ENCODE data around the gene CSN1S1.

CSN1S1 gene, protein sequence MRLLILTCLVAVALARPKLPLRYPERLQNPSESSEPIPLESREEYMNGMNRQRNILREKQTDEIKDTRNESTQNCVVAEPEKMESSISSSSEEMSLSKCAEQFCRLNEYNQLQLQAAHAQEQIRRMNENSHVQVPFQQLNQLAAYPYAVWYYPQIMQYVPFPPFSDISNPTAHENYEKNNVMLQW

DNA sequence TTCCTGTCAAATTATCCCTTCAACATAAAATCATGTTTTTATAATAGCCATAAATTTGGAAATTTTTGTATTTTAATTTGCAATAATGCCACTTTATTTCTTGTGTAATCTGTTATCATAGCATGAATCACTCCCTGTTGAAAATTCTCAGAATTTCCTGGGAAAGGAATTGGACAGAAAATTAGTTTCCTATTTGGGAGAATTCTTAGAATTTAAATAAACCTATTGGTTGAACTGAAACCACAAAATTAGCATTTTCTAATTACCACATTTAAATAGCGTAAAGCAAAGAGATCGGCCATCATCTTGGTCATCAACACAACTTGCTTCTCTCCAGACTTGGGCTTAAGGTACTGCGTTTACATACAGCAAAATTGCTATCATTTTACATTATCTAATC is at the start of gene CSN1S1:
Gene CSN1S1 (plus strand): TSS at position 301 of the 400 bp plus-strand sequence. CDS start 1,488 bp downstream, outside the sequence.
- DNase-seq (ENCODE audit: insufficient read length, low spot score) (no peak), FAIRE-seq (no peak)
- TF ChIP-seq, protein P1, sequence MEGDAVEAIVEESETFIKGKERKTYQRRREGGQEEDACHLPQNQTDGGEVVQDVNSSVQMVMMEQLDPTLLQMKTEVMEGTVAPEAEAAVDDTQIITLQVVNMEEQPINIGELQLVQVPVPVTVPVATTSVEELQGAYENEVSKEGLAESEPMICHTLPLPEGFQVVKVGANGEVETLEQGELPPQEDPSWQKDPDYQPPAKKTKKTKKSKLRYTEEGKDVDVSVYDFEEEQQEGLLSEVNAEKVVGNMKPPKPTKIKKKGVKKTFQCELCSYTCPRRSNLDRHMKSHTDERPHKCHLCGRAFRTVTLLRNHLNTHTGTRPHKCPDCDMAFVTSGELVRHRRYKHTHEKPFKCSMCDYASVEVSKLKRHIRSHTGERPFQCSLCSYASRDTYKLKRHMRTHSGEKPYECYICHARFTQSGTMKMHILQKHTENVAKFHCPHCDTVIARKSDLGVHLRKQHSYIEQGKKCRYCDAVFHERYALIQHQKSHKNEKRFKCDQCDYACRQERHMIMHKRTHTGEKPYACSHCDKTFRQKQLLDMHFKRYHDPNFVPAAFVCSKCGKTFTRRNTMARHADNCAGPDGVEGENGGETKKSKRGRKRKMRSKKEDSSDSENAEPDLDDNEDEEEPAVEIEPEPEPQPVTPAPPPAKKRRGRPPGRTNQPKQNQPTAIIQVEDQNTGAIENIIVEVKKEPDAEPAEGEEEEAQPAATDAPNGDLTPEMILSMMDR (IDR thresholded peaks at IDR 0.05; ENCODE audit: insufficient read depth, missing control alignments) = no peak

- FAIRE-seq (no peak), DNase-seq (ENCODE audit: insufficient read length, low spot score) (no peak)
- TF ChIP-seq, protein P1 (IDR thresholded peaks at IDR 0.05; ENCODE audit: insufficient read depth, missing control alignments) = peak; percentile 94
Observed at GRCh38 chr4:69881173-69881773, 49.6 kb upstream of the CSN1S1 start.

DNA sequence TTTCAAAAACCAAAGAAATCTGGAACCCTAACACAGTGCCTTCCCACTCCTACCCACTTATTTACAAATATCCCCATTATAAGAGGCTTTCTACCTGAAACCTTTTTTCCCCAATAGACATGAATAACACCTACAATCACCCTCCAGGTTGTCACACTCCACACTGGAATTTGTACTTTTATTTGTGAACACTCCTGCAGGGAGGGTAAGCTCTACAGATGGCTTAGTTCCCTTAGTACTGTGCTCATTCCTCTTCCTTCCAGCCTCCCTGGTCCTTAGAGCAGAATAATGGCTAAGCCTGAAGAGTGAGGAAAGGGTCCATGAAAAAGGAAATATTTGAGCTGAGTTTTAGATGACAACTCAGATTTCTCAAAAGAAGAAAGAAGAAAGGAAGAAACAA is 48.7 kb upstream of the CSN1S1 start:
- DNase-seq (ENCODE audit: insufficient read length, low spot score) = no peak
- no peak for FAIRE-seq
- TF ChIP-seq, protein P1 (IDR thresholded peaks at IDR 0.05; ENCODE audit: insufficient read depth, missing control alignments) = no peak

- TF ChIP-seq, protein P1 (IDR thresholded peaks at IDR 0.05; ENCODE audit: insufficient read depth, missing control alignments) = no peak
- FAIRE-seq (no peak), DNase-seq (ENCODE audit: insufficient read length, low spot score) (no peak)
Observed at GRCh38 chr4:69888336-69888735, 42.5 kb upstream of the CSN1S1 start.

- FAIRE-seq (no peak), DNase-seq (ENCODE audit: insufficient read length, low spot score) (no peak)
- TF ChIP-seq, protein P1 (IDR thresholded peaks at IDR 0.05; ENCODE audit: insufficient read depth, missing control alignments) = no peak
Observed at GRCh38 chr4:69894186-69894585, 36.7 kb upstream of the CSN1S1 start.

- TF ChIP-seq, protein P1 (IDR thresholded peaks at IDR 0.05; ENCODE audit: insufficient read depth, missing control alignments) = no peak
- no peak for DNase-seq (ENCODE audit: insufficient read length, low spot score)
- FAIRE-seq = no peak
Observed at GRCh38 chr4:69894721-69895120, 36.1 kb upstream of the CSN1S1 start.

- TF ChIP-seq, protein P1 (IDR thresholded peaks at IDR 0.05; ENCODE audit: insufficient read depth, missing control alignments) = peak; percentile 44
- DNase-seq (ENCODE audit: insufficient read length, low spot score) (no peak), FAIRE-seq (peak; percentile 60)
Observed at GRCh38 chr4:69896530-69897116, 34.2 kb upstream of the CSN1S1 start.
